Glutamatergic neuron (in vitro differentiated cells): ENCODE data around the gene SESN3. TPM values are rescaled to one million over a fixed set of nuclear protein-coding genes. Genes with fewer than 3 reads are reported as not detected.

Experiments
- DNase-seq: peaks from one replicate; pipeline ENCODE4 v3.0.0; 2022
- H3K27ac Mint-ChIP-seq: one replicate; pipeline ENCODE4 v1.8.0; 2020; ENCODE audit warnings: mild to moderate bottlenecking, mixed read lengths, inconsistent platforms; ENCODE audit not compliant: unreplicated experiment
- H3K27me3 Mint-ChIP-seq: one replicate; pipeline ENCODE4 v1.8.0; 2020; ENCODE audit warnings: mild to moderate bottlenecking, moderate library complexity, mixed read lengths, inconsistent platforms; ENCODE audit not compliant: unreplicated experiment
- H3K36me3 Mint-ChIP-seq: one replicate; pipeline ENCODE4 v1.8.0; 2020; ENCODE audit warnings: mild to moderate bottlenecking, mixed read lengths, inconsistent platforms; ENCODE audit not compliant: unreplicated experiment
- H3K4me1 Mint-ChIP-seq: one replicate; pipeline ENCODE4 v1.8.0; 2020; ENCODE audit warnings: mild to moderate bottlenecking, low read depth, mixed read lengths, inconsistent platforms; ENCODE audit not compliant: unreplicated experiment
- H3K4me3 Mint-ChIP-seq: one replicate; pipeline ENCODE4 v1.8.0; 2020; ENCODE audit warnings: mild to moderate bottlenecking, mixed read lengths, inconsistent platforms; ENCODE audit not compliant: unreplicated experiment
- H3K9me3 Mint-ChIP-seq: one replicate; pipeline ENCODE4 v1.8.0; 2020; ENCODE audit warnings: mild to moderate bottlenecking, moderate library complexity, mixed read lengths, inconsistent platforms; ENCODE audit not compliant: unreplicated experiment
- total RNA-seq: library from RNA; stranded (reverse); fragmentation: NEBNext Ultra II Directional; extraction: Animal tissue kit (Norgen Biotek cat#: 25700); gene quantifications from one replicate; pipeline ENCODE4 v1.2.1, GENCODE V29; 2021; ENCODE audit not compliant: unreplicated experiment
- TF ChIP-seq, protein P1 (sequence below): fragments of 200-600 bp; sonication (generic); IDR thresholded peaks from one replicate; pipeline ENCODE4 v1.5.0; 2021; ENCODE audit not compliant: partially characterized antibody, unreplicated experiment

SESN3 gene
- total RNA-seq, 1 donor from 2014 or later: 213 TPM

GRCh38 chr11:95144313-95145235 lies 86.4 kb downstream of the SESN3 start:
- TF ChIP-seq, protein P1, sequence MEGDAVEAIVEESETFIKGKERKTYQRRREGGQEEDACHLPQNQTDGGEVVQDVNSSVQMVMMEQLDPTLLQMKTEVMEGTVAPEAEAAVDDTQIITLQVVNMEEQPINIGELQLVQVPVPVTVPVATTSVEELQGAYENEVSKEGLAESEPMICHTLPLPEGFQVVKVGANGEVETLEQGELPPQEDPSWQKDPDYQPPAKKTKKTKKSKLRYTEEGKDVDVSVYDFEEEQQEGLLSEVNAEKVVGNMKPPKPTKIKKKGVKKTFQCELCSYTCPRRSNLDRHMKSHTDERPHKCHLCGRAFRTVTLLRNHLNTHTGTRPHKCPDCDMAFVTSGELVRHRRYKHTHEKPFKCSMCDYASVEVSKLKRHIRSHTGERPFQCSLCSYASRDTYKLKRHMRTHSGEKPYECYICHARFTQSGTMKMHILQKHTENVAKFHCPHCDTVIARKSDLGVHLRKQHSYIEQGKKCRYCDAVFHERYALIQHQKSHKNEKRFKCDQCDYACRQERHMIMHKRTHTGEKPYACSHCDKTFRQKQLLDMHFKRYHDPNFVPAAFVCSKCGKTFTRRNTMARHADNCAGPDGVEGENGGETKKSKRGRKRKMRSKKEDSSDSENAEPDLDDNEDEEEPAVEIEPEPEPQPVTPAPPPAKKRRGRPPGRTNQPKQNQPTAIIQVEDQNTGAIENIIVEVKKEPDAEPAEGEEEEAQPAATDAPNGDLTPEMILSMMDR: no peak
- Mint-ChIP-seq H3K27me3 (peaks cover 10% of the 10 kb centered on the region), H3K27ac (no peak overlapping the region), H3K4me1 (peaks cover 2% of the 10 kb centered on the region), H3K36me3 (no peaks in the 10 kb centered on the region), H3K4me3 (no peak overlapping the region), H3K9me3 (peaks cover 3% of the 10 kb centered on the region)
- DNase-seq: no peak

- no peak for DNase-seq
- H3K4me1 Mint-ChIP-seq: peaks cover 2% of the 10 kb centered on the region
- no peaks in the 10 kb centered on the region for H3K36me3 Mint-ChIP-seq
- no peaks in the 10 kb centered on the region for H3K9me3 Mint-ChIP-seq
- H3K4me3 Mint-ChIP-seq: no peak overlapping the region
- TF ChIP-seq, protein P1: no peak
- no peak overlapping the region for H3K27ac Mint-ChIP-seq
- peaks cover 7% of the 10 kb centered on the region for H3K27me3 Mint-ChIP-seq
Measured at GRCh38 chr11:95143106-95143681, 87.8 kb downstream of the SESN3 start.

GRCh38 chr11:95142431-95142830 lies 88.6 kb downstream of the SESN3 start:
- no peaks in the 10 kb centered on the region for H3K4me1 Mint-ChIP-seq
- TF ChIP-seq, protein P1: no peak
- DNase-seq: no peak
- H3K36me3 Mint-ChIP-seq: no peaks in the 10 kb centered on the region
- H3K4me3 Mint-ChIP-seq: no peak overlapping the region
- H3K27me3 Mint-ChIP-seq: peaks cover 7% of the 10 kb centered on the region
- H3K27ac Mint-ChIP-seq: no peak overlapping the region
- H3K9me3 Mint-ChIP-seq: no peaks in the 10 kb centered on the region

- no peak for DNase-seq
- Mint-ChIP-seq H3K4me1 (no peaks in the 10 kb centered on the region), H3K4me3 (no peak overlapping the region), H3K9me3 (no peaks in the 10 kb centered on the region), H3K36me3 (no peaks in the 10 kb centered on the region), H3K27ac (no peak overlapping the region), H3K27me3 (peaks cover 4% of the 10 kb centered on the region)
- TF ChIP-seq, protein P1: no peak
Measured at GRCh38 chr11:95140397-95141033, 90.5 kb downstream of the SESN3 start.
